Common myeloid progenitor, CD34-positive (primary cell): ENCODE measurements around the gene GP2. TPM values are rescaled to one million over a fixed set of nuclear protein-coding genes. Genes with fewer than 3 reads are reported as not detected.

Experiments used
- CTCF ChIA-PET: fragments of 350-600 bp; sonication (Branson Sonifier 250); formaldehyde crosslinking; loops from one replicate; lab custom pipeline; 2021; ENCODE audit warnings: antibody characterized with exemption; lab: Charles Lee
- POLR2A ChIA-PET: fragments of 350-600 bp; sonication (Branson Sonifier 250); formaldehyde crosslinking; loops from one replicate; lab custom pipeline; 2021; ENCODE audit warnings: antibody characterized with exemption; lab: Charles Lee
- DNase-seq, 3 donors: peaks; one replicate each; pipeline versions ENCODE4 v3.0.0 to v3.0.0-alpha.2; 2013
- H3K27ac ChIP-seq, 2 experiments: 1 replicate in 1 of 2; 2 replicates in 1 of 2; pipeline ENCODE4 v1.7.0; 2013; ENCODE audit warnings: inconsistent platforms in 2 of 2, low read length in 2 of 2, mild to moderate bottlenecking in 2 of 2, low read depth in 1 of 2, moderate library complexity in 1 of 2; ENCODE audit not compliant: severe bottlenecking in 2 of 2, insufficient read depth in 1 of 2, poor library complexity in 1 of 2
- H3K27me3 ChIP-seq, 5 experiments: replicated peaks in 2 of 5; 1 replicate in 3 of 5; 2 replicates in 2 of 5; pipeline versions ENCODE4 v1.6.1 to v1.7.0; 2013; ENCODE audit warnings: low read length in 4 of 5, mild to moderate bottlenecking in 2 of 5, moderate library complexity in 2 of 5, inconsistent platforms in 1 of 5; ENCODE audit not compliant: insufficient read depth in 5 of 5, control insufficient read depth in 4 of 5
- H3K36me3 ChIP-seq, 4 experiments: 1 replicate in 2 of 4; 2 replicates in 2 of 4; pipeline versions ENCODE4 v1.6.1 to v1.7.0; 2013; ENCODE audit warnings: low read length in 3 of 4, control low read depth in 1 of 4, mild to moderate bottlenecking in 1 of 4; ENCODE audit not compliant: control insufficient read depth in 4 of 4, insufficient read depth in 4 of 4
- H3K4me1 ChIP-seq, 4 experiments: 1 replicate in 3 of 4; 2 replicates in 1 of 4; pipeline versions ENCODE4 v1.6.1 to v1.7.1; 2013; ENCODE audit warnings: low read length in 3 of 4, mild to moderate bottlenecking in 3 of 4, control low read depth in 1 of 4, inconsistent platforms in 1 of 4, moderate library complexity in 1 of 4; ENCODE audit not compliant: control insufficient read depth in 4 of 4, insufficient read depth in 4 of 4; ENCODE audit errors: control extremely low read depth in 1 of 4
- H3K4me3 ChIP-seq, 7 experiments: 1 replicate in 4 of 7; 2 replicates in 3 of 7; pipeline versions ENCODE4 v1.5.1 to v1.7.0; 2013; ENCODE audit warnings: mild to moderate bottlenecking in 7 of 7, low read length in 6 of 7, moderate library complexity in 6 of 7, inconsistent platforms in 2 of 7, low read depth in 2 of 7, control low read depth in 1 of 7; ENCODE audit not compliant: insufficient read depth in 4 of 7, control insufficient read depth in 1 of 7; ENCODE audit errors: extremely low read depth in 1 of 7
- H3K9me3 ChIP-seq, 5 experiments: 1 replicate in 4 of 5; 2 replicates in 1 of 5; pipeline versions ENCODE4 v1.6.1 to v1.7.1; 2013; ENCODE audit warnings: low read length in 4 of 5, mild to moderate bottlenecking in 2 of 5, inconsistent platforms in 1 of 5, low read depth in 1 of 5, moderate library complexity in 1 of 5; ENCODE audit not compliant: control insufficient read depth in 4 of 5, insufficient read depth in 2 of 5; ENCODE audit errors: control extremely low read depth in 1 of 5
- WGBS: methylation state at CpG from one replicate; pipeline ENCODE4 v1.1.5; 2013; ENCODE audit not compliant: insufficient coverage; 5-methylcytosine and 5-hydroxymethylcytosine counted together
- polyA plus RNA-seq: library from polyadenylated mRNA; unstranded; fragments of 120-200 nt; gene quantifications from one replicate; pipeline ENCODE4 v1.2.1, GENCODE V29; 2013

GP2 gene
- polyA plus RNA-seq: not detected

DNA sequence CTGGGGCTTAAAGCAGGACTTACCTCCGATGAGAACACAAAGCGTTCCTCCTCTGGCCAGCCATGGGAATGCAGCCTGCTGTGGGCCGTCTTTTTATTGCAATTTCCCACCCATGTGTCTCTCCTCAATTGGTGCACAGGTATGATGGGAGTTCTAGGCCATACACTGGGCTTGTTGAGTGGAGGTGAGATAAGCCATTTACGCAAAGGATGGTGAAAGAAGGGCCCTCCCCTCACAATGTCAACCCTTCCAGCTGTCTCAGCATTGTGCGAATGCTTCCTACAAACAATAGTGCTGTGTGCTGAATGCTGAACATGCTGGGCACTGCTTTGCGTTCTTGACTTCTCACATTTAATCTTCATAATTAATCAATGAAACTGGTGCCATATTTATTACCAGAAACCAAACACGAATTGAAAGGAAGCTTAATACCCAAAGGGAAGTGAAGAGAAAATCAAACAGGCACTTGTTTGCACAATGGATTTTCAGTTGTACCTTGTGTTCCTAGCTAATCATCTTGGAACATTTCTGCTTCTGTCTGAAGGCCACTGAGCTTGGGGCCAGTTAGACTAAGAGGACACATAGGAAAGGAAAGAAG, at the start of gene GP2:
Gene GP2 (minus strand): TSS at position 70 of the 598 bp plus-strand sequence. CDS start 1,082 bp downstream, outside the sequence.
- DNase-seq: no peak
- H3K9me3 ChIP-seq: no peaks in the 10 kb centered on the region
- peaks cover 0 to 5% (median 0%) of the 10 kb centered on the region in 5 experiments for H3K27me3 ChIP-seq
- no peak within 1 kb of the TSS for H3K4me3 ChIP-seq
- no peak within 1 kb of the TSS for H3K27ac ChIP-seq
- ChIA-PET POLR2A (no interaction called here), CTCF (no interaction called here)
- no peaks in the 10 kb centered on the region for H3K36me3 ChIP-seq
- H3K4me1 ChIP-seq: no peaks in the 10 kb centered on the region
- 76% methylated on average over 3 of the region's 7 CpGs for WGBS

DNA sequence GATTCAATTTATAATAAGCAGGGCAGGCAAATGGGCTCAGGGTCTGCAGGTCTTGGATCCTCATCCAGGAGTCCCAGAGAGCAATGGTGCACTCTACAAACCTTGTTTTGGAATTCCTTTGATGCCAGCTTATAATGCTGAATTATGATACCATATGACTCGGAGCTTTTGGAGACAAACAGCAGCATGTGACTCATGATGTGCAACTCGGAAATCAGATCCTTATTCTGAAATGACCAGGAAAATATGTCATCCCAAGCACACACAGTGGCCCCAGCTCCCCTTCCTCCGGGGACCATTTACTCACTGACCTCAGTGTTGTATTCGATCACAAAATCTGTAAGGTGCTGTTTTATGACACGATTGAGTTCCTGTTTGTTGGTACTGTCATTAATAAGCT, 45.4 kb upstream of the GP2 start:
- no peaks in the 10 kb centered on the region for H3K9me3 ChIP-seq
- H3K27ac ChIP-seq: no peak overlapping the region
- H3K4me3 ChIP-seq: no peak overlapping the region
- DNase-seq: no peak
- H3K27me3 ChIP-seq: peaks cover 0 to 30% (median 3%) of the 10 kb centered on the region in 5 experiments
- 91% methylated on average over 3 of the region's 5 CpGs for WGBS
- no peaks in the 10 kb centered on the region for H3K36me3 ChIP-seq
- ChIA-PET CTCF (no interaction called here), POLR2A (no interaction called here)
- no peaks in the 10 kb centered on the region for H3K4me1 ChIP-seq

DNA sequence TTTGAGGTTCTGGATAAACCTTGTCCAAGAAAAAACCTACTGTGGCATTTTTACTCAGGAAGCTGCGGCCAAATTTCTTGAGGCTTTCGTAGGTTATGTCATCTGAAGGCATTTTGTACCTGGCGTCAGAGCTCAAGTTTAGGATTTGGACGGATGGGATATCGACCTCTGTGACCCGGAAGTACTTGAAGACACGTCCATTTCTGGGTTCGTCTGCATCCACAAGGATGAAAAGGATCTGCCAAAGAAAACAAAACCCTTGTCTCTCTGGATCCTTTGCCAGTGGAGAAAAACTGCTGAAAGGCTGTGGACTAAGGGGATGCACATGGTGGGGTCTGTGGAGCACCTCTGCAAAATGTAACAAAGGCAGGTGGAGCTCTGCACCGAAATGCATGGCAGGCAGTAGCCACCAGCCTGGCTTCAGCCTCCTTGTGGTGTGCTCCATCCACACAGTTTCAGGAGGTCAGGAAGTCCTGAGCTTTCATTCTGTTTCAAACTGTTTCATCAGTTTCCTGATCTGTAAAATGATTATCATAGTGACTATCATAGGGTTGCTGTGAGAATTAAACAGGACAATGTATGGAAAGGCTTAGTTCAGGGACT, 42.2 kb upstream of the GP2 start:
- Histone ChIP-seq H3K27me3 (peaks cover 0 to 19% (median 0%) of the 10 kb centered on the region in 5 experiments), H3K4me1 (no peaks in the 10 kb centered on the region), H3K27ac (no peak overlapping the region), H3K36me3 (no peaks in the 10 kb centered on the region), H3K9me3 (no peaks in the 10 kb centered on the region), H3K4me3 (no peak overlapping the region)
- 94% methylated on average over 8 of the region's 9 CpGs for WGBS
- CTCF ChIA-PET: no interaction called here
- DNase-seq: no peak
- POLR2A ChIA-PET: no interaction called here

DNA sequence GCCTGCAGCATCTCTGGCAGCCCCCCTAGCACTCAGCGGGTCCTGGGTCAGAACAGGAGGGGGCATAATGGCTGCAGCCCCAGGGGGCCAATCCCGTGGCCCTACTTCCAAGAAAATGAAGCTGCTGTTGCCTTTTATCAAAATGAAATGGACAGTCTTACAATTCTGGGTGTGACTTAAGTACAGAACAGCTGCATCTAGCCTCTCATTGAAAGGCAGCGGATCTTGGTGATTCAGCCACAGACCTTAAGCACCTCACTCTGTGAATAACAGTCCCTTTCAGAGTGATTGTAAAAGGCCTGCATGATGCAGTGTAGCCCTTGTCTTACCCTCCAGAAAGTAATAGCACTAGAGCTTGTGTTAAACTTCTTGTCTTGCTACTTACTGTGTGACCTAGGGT, 36.7 kb upstream of the GP2 start:
- no peaks in the 10 kb centered on the region for H3K36me3 ChIP-seq
- H3K27me3 ChIP-seq: peaks cover 0 to 3% (median 0%) of the 10 kb centered on the region in 5 experiments
- H3K9me3 ChIP-seq: no peaks in the 10 kb centered on the region
- CTCF ChIA-PET: no interaction called here
- no peak for DNase-seq
- H3K4me3 ChIP-seq: no peak overlapping the region
- no peak overlapping the region for H3K27ac ChIP-seq
- H3K4me1 ChIP-seq: no peaks in the 10 kb centered on the region
- POLR2A ChIA-PET: interaction anchor here (0.6 kb wide), 1 partner anchor 23 kb away, joined by 4 read pairs; no protein-coding TSS in a partner anchor
- WGBS: 100% methylated on average over 2 of the region's 3 CpGs

DNA sequence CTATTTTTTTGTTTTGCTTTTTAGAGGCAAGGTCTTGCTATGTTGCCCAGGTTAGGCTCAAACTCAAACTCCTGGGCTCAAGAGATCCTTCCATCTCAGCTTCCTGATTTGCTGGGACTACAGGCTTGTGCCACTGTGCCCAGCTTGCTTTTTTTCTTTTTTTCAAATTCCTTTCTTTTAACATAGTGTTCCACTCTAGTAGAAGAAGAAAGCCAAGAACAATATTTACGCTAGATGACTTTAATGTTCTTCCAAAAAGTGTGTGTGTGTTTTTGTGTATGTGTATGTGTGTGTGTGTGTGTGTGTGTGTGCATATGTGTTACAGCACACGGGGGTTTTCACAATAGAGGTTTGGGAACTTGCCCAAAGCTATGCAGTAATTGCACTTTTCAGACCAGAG, 35.9 kb upstream of the GP2 start:
- ChIA-PET CTCF (no interaction called here), POLR2A (interaction anchor here (0.6 to 0.7 kb wide), 2 partner anchors 24 to 1507 kb away, joined by 4 to 9 read pairs; no protein-coding TSS in a partner anchor)
- DNase-seq: no peak
- H3K4me3 ChIP-seq: no peak overlapping the region
- H3K36me3 ChIP-seq: no peaks in the 10 kb centered on the region
- H3K4me1 ChIP-seq: no peaks in the 10 kb centered on the region
- H3K27ac ChIP-seq: no peak overlapping the region
- WGBS: no CpG with 5 or more reads among the region's 2 CpGs
- H3K9me3 ChIP-seq: no peaks in the 10 kb centered on the region
- H3K27me3 ChIP-seq: peaks cover 0 to 3% (median 0%) of the 10 kb centered on the region in 5 experiments

DNA sequence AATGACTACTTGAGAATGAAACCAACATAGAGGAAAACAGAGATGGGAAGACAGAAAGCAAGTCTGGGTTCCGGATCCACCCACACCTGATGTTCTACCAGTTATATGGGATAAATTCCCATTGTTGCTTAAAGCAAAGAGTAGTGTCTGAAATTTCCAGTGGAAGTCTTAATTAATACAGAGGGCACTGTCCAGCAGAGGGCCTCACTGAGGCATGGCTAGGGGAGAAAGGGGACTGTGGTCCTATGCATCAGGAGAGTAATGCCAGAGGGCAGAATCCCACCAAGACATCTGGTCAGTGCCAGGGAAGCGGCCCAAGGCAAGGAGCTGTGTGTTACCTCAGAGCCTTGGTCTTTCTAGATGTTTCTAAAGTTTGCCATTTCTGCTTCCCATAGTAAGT, 32.7 kb upstream of the GP2 start:
- no peaks in the 10 kb centered on the region for H3K36me3 ChIP-seq
- WGBS: 40% methylated on average over 1 of the region's 2 CpGs
- POLR2A ChIA-PET: no interaction called here
- peaks cover 0 to 2% (median 0%) of the 10 kb centered on the region in 5 experiments for H3K27me3 ChIP-seq
- no peak overlapping the region for H3K4me3 ChIP-seq
- CTCF ChIA-PET: interaction anchor here (1.2 kb wide), 1 partner anchor 23 kb away, joined by 3 read pairs; no protein-coding TSS in a partner anchor
- no peaks in the 10 kb centered on the region for H3K9me3 ChIP-seq
- H3K4me1 ChIP-seq: no peaks in the 10 kb centered on the region
- no peak for DNase-seq
- H3K27ac ChIP-seq: no peak overlapping the region

DNA sequence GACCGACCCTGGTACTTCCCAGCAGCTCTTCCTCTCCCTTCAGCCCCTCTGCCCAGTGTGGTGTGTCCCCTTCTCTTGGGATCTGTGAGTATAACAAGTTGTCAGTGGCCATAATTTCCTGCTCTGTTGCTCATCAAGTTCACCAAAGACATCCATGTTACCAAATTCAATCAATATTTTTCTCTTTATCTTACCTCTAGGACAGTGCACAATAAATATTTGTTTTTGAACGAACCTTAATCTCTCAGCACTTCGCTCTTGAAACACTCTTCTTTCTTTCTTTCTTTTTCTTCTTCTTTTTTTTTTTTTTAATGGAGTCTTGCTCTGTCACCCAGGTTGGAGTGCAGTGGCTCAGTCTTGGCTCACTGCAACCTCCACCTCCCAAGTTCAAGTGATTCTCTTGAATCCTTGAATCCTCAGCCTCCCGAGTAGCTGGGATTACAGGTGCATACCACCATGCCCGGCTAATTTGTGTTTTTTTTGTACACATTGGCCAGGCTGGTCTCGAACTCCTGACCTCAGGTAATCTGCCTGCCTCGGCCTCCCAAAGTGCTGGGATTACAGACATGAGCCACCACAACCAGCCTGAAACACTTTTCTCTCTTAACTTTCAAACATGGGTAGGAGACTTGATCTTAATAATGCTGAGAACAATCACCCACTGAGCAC, 27.9 kb upstream of the GP2 start:
- ChIA-PET POLR2A (no interaction called here), CTCF (no interaction called here)
- Histone ChIP-seq H3K36me3 (no peaks in the 10 kb centered on the region), H3K4me1 (no peaks in the 10 kb centered on the region), H3K27ac (no peak overlapping the region), H3K27me3 (peaks cover 0 to 14% (median 4%) of the 10 kb centered on the region in 5 experiments), H3K9me3 (no peaks in the 10 kb centered on the region), H3K4me3 (no peak overlapping the region)
- DNase-seq: no peak
- 87% methylated on average over 6 of the region's 7 CpGs for WGBS
